Uterus (tissue), 4 donors: ENCODE measurements around the gene SPECC1. TPM values are rescaled to one million over a fixed set of nuclear protein-coding genes. Genes with fewer than 3 reads are reported as not detected.
A peak's percentile ranks its signal among the peaks of the same experiment; 100 is the strongest.
"Not testable (repeated sequence)": the region's sequence is repeated elsewhere in the genome, so short reads cannot be mapped to it uniquely, and the experiment has no call there.

Experiments
- DNase-seq, 2 donors: peaks; one replicate each; pipeline ENCODE4 v3.0.0-alpha.2; 2019 to 2020
- H3K27ac ChIP-seq, 2 donors: fragments of 200-600 bp; sonication (generic); 1 replicate in 1 of 2; 2 replicates in 1 of 2; pipeline ENCODE4 v1.5.1; 2016 to 2018
- H3K27me3 ChIP-seq, 2 donors: fragments of 200-600 bp; sonication (generic); one replicate each; pipeline ENCODE4 v1.5.1; 2018 to 2019; ENCODE audit warnings: control low read depth in 1 of 2
- H3K36me3 ChIP-seq, 2 donors: fragments of 200-600 bp; sonication (generic); one replicate each; pipeline ENCODE4 v1.5.1; 2019; ENCODE audit warnings: control low read depth in 1 of 2
- H3K4me1 ChIP-seq, 2 donors: fragments of 200-600 bp; sonication (generic); one replicate each; pipeline ENCODE4 v1.5.1; 2018 to 2019; ENCODE audit warnings: control low read depth in 1 of 2
- H3K4me3 ChIP-seq, 2 donors: fragments of 200-600 bp; sonication (generic); 1 replicate in 1 of 2; 2 replicates in 1 of 2; pipeline ENCODE4 v1.5.1; 2018 to 2019; ENCODE audit warnings: mild to moderate bottlenecking in 1 of 2
- H3K9me3 ChIP-seq, 2 donors: fragments of 200-600 bp; sonication (generic); one replicate each; pipeline ENCODE4 v1.5.1; 2019; ENCODE audit warnings: control low read depth in 1 of 2
- POLR2A ChIP-seq, 2 donors: fragments of 450-650 bp; IDR thresholded peaks; one replicate each; pipeline ENCODE4 v1.6.1; 2016; ENCODE audit warnings: antibody characterized with exemption in 2 of 2, mild to moderate bottlenecking in 1 of 2, moderate library complexity in 1 of 2
- intact Hi-C: fragments of 100-400 bp; cut with DNase I; formaldehyde crosslinking; loops from one replicate; pipeline ENCODE4 v1.15.1; 2023; ENCODE audit warnings: low total_unique reads
- total RNA-seq, 4 donors: library from RNA; depleted of rRNA in 3 of 4; stranded (reverse); fragments of >200 nt in 3 of 4; gene quantifications; one replicate each; pipeline versions ENCODE4 v1.1.0 to v1.2.4, GENCODE V29; 2014 to 2023
- TF ChIP-seq, protein P1 (sequence below), 4 experiments: fragments of 200-600 bp in 2 of 4; fragments of 450-650 bp in 2 of 4; sonication (generic) in 2 of 4; IDR thresholded peaks; one replicate each; pipeline ENCODE4 v1.5.1; 2016 to 2019; ENCODE audit warnings: antibody characterized with exemption in 4 of 4, mild to moderate bottlenecking in 2 of 4, moderate library complexity in 1 of 4
- donor health status: DM: yes; HTN: yes; CAD: no.

Gene SPECC1
- total RNA-seq, 4 donors from 2014 or later = 22.6 to 63.0 (median 44.0) TPM

DNA sequence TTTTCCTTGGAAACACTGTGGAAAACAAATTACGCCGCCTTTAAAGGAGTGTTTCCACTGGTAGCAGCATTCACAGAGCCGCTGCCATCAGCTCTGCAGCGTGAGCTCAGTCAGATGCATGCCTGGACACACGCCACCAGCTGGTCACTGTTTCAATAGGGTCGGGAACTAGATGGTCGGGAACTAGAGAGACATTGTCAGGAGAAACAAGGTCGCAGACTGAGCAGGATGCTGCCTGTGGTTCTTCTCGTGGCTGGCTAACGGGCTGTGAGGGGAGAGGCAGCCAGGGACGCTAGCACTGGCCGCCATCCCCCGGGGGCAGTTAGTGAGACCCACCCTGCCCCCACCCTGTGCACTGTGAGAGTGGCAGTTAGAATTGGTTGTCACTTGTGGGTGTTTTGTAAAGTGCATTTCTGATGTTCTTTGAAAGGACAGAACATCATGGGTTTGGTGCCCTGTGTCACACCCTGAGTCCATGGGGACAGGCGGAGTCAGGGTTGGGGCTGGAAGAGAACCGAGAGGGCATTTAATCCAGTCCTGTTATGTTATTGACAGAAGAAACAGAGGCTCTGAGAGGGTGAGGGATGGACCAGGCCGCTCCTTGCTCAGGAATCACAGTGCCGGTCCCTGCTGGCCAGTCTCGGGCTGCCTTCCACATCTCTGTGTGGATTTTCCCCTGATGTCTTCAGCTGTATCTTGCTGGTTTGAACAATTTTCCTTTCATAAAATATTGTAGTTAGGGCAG, 86.3 kb downstream of the SPECC1 start:
- Histone ChIP-seq H3K4me1 (no peaks in the 10 kb centered on the region), H3K27me3 (no peaks in the 10 kb centered on the region), H3K36me3 (no peaks in the 10 kb centered on the region), H3K27ac (peak overlapping the region in 1 of 2 donors; percentile 60), H3K4me3 (no peak overlapping the region), H3K9me3 (no peaks in the 10 kb centered on the region)
- TF ChIP-seq, protein P1, sequence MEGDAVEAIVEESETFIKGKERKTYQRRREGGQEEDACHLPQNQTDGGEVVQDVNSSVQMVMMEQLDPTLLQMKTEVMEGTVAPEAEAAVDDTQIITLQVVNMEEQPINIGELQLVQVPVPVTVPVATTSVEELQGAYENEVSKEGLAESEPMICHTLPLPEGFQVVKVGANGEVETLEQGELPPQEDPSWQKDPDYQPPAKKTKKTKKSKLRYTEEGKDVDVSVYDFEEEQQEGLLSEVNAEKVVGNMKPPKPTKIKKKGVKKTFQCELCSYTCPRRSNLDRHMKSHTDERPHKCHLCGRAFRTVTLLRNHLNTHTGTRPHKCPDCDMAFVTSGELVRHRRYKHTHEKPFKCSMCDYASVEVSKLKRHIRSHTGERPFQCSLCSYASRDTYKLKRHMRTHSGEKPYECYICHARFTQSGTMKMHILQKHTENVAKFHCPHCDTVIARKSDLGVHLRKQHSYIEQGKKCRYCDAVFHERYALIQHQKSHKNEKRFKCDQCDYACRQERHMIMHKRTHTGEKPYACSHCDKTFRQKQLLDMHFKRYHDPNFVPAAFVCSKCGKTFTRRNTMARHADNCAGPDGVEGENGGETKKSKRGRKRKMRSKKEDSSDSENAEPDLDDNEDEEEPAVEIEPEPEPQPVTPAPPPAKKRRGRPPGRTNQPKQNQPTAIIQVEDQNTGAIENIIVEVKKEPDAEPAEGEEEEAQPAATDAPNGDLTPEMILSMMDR (IDR thresholded peaks at IDR 0.05) = peak; percentile 18 to 39 (median 25)
- TF ChIP-seq POLR2A (IDR thresholded peaks at IDR 0.05) = peak in 1 of 2 donors; percentile 26
- intact Hi-C loops = no loop called here
- peak; percentile 59 to 66 for DNase-seq

DNA sequence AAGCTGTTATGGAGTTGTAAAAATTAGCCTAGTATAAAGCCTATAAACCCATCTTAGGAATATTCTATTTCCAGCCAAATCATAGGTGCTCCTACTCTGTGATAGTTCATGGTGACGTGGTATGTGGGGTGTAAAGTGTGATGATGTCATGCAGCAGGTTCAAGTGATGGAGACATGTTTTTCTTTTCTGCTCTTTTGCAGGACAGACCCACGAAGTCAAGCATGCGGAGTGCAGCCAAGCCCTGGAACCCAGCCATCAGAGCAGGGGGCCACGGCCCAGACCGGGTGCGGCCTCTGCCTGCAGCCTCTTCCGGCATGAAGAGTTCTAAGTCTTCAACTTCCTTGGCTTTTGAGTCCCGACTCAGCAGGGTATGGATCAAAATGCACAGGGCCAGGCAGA, 87.3 kb downstream of the SPECC1 start:
- H3K9me3 ChIP-seq = no peaks in the 10 kb centered on the region
- TF ChIP-seq POLR2A (IDR thresholded peaks at IDR 0.05) = no peak
- TF ChIP-seq, protein P1 (IDR thresholded peaks at IDR 0.05) = no peak
- no peak overlapping the region for H3K4me3 ChIP-seq
- DNase-seq = no peak
- H3K27me3 ChIP-seq = no peaks in the 10 kb centered on the region
- no peaks in the 10 kb centered on the region for H3K36me3 ChIP-seq
- H3K4me1 ChIP-seq = no peaks in the 10 kb centered on the region
- peak overlapping the region in 1 of 2 donors; percentile 60 for H3K27ac ChIP-seq
- intact Hi-C loops = no loop called here

DNA sequence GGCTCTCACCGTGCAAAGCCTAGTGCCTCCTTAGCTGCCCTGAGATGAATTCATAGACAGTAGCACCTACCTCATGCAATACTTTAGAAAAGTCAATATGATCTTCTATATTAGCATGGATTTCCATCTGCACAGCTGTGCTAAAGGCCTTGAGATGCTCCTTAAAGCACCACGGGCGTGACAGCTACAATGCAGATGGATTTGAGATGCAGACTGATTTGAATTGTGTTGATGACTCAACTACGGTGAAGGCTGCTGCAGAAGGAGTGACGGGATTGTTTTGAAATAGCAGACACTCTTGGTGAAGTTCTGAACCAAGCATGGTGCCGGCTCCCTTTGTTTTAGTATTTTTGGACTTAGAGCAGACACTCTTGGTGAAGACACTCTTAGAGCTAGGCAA, 88.2 kb downstream of the SPECC1 start:
- Histone ChIP-seq H3K27ac (no peak overlapping the region), H3K4me1 (no peaks in the 10 kb centered on the region), H3K9me3 (no peaks in the 10 kb centered on the region), H3K4me3 (no peak overlapping the region), H3K27me3 (no peaks in the 10 kb centered on the region), H3K36me3 (no peaks in the 10 kb centered on the region)
- DNase-seq = no peak
- TF ChIP-seq POLR2A (IDR thresholded peaks at IDR 0.05) = no peak
- TF ChIP-seq, protein P1 (IDR thresholded peaks at IDR 0.05) = no peak
- intact Hi-C loops = no loop called here

DNA sequence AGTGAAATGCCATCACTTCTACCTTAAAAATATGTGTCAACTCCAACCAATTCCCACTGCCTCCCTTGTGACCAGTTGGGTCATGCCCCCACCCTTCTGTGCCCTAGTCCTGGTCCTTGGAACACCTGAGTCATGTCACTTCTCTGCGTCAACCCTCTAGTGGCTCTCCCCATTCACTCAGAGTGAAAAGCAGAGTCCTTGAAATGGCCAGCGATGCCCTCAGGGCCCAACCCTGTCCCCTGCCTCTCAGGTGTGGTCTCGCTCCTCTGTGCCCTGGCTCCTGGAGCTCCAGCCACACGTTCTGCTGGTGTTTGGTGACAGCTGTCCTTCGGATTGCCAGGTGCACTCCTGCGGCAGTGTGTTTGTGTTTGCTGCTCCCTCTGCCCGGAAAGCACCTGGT, 89.2 kb downstream of the SPECC1 start:
- H3K4me1 ChIP-seq = peaks cover 0 to 1% of the 10 kb centered on the region in 2 donors
- no peak overlapping the region for H3K4me3 ChIP-seq
- TF ChIP-seq, protein P1 (IDR thresholded peaks at IDR 0.05) = no peak
- no peak for TF ChIP-seq POLR2A (IDR thresholded peaks at IDR 0.05)
- H3K9me3 ChIP-seq = no peaks in the 10 kb centered on the region
- H3K27me3 ChIP-seq = no peaks in the 10 kb centered on the region
- no peaks in the 10 kb centered on the region for H3K36me3 ChIP-seq
- DNase-seq = no peak
- no peak overlapping the region for H3K27ac ChIP-seq
- intact Hi-C loops = no loop called here

DNA sequence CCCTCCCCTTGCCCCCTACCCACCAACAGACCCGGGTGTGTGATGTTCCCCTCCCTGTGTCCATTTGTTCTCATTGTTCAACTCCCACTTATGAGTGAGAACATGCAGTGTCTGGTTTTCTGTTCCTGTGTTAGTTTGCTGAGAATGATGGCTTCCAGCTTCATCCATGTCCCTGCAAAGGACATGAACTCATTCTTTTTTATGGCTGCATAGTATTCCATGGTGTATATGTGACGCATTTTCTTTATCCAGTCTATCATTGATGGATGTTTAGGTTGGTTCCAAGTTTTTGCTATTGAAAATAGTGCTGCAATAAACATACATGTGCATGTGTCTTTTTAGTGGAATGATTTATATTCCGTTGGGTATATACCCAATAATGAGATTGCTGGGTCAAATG, 91.6 kb downstream of the SPECC1 start:
- H3K9me3 ChIP-seq, H3K4me1 ChIP-seq, H3K27me3 ChIP-seq, intact Hi-C loops, H3K4me3 ChIP-seq, H3K27ac ChIP-seq, DNase-seq, H3K36me3 ChIP-seq: not testable (repeated sequence)
